Heart right ventricle (tissue), 16 donors: ENCODE measurements around the gene IGF2BP2. TPM values are rescaled to one million over a fixed set of nuclear protein-coding genes. Genes with fewer than 3 reads are reported as not detected.

Experiments
- ATAC-seq, 8 donors: fragments of 200-7000 bp; cut with Tn5 transposase; one replicate each; pipeline ENCODE4 v1.9.1; 2020; ENCODE audit warnings: mild to moderate bottlenecking in 8 of 8, moderate library complexity in 8 of 8, moderate number of reproducible peaks in 1 of 8
- DNase-seq, 2 donors: peaks; one replicate each; pipeline ENCODE4 v3.0.0-alpha.2; 2020
- H3K27ac ChIP-seq, 10 donors: fragments of 200-600 bp; sonication (generic) in 2 of 10; one replicate each; pipeline versions ENCODE4 v1.5.0 to v1.8.0; 2020 to 2022; ENCODE audit warnings: mild to moderate bottlenecking in 3 of 10
- H3K27me3 ChIP-seq, 7 donors: fragments of 200-600 bp; one replicate each; pipeline ENCODE4 v1.8.0; 2021 to 2022; ENCODE audit warnings: mild to moderate bottlenecking in 2 of 7
- H3K36me3 ChIP-seq, 9 donors: fragments of 200-600 bp; sonication (generic) in 1 of 9; one replicate each; pipeline versions ENCODE4 v1.5.0 to v1.8.0; 2020 to 2022; ENCODE audit warnings: mild to moderate bottlenecking in 2 of 9
- H3K4me1 ChIP-seq, 9 donors: fragments of 200-600 bp; sonication (generic) in 1 of 9; one replicate each; pipeline versions ENCODE4 v1.5.0 to v1.8.0; 2020 to 2022; ENCODE audit warnings: mild to moderate bottlenecking in 4 of 9
- H3K4me3 ChIP-seq, 10 donors: fragments of 200-600 bp; sonication (generic) in 2 of 10; one replicate each; pipeline versions ENCODE4 v1.5.0 to v1.8.0; 2020 to 2022; ENCODE audit warnings: mild to moderate bottlenecking in 7 of 10, moderate library complexity in 2 of 10
- H3K9me3 ChIP-seq, 11 donors: fragments of 200-600 bp in 10 of 11; sonication (generic) in 2 of 11; one replicate each; pipeline versions ENCODE4 v1.5.0 to v1.8.0; 2013 to 2022; ENCODE audit warnings: mild to moderate bottlenecking in 2 of 11, control low read depth in 1 of 11, moderate library complexity in 1 of 11
- CTCF ChIP-seq, 9 donors: fragments of 200-600 bp; sonication (generic) in 2 of 9; IDR thresholded peaks; one replicate each; pipeline versions ENCODE4 v1.5.0 to v1.8.0; 2021 to 2022; ENCODE audit warnings: antibody characterized with exemption in 9 of 9, mild to moderate bottlenecking in 5 of 9, moderate library complexity in 1 of 9
- WGBS, 2 donors: extraction: QIAGEN DNeasy Blood & Tissue Kit; methylation state at CpG; one replicate each; pipeline ENCODE4 v1.1.7; 2013; ENCODE audit warnings: inconsistent platforms in 1 of 2; 5-methylcytosine and 5-hydroxymethylcytosine counted together
- intact Hi-C, 10 donors: fragments of 100-400 bp; cut with DNase I; formaldehyde crosslinking; loops; one replicate each; pipeline versions ENCODE4 v1.11.1 to v1.14.2; 2022
- polyA plus RNA-seq, 2 donors: library from polyadenylated mRNA; stranded (reverse); fragments of 200-250 nt; gene quantifications; one replicate each; pipeline ENCODE4 v1.2.3, GENCODE V29; 2013
- total RNA-seq, 10 donors: library from RNA; stranded (reverse); fragmentation: NEBNext Ultra II Directional in 3 of 10; extraction: Animal tissue kit (Norgen Biotek cat#: 25700) in 3 of 10; gene quantifications; one replicate each; pipeline versions ENCODE4 v1.2.1 to v1.2.4, GENCODE V29; 2021 to 2023
- donor health status: Arrhythmogenic right ventricular cardiomyopathy.
- donor health status: ischemic (EF 13 %, LVEDD 7.1; RV severe dilation, severe dysfunction).
- donor health status: healthy with polysubstance abuse.
- donor health status: DM: no; HTN: yes; CAD: no.
- donor health status: DM: no; HTN: no; CAD: no.
- donor health status: ischemic (EF 25% LVEDD 6.9; RV normal size, moderate dysfunction).
- donor health status: ischemic (EF 25% LVEDD 5.7; RV mildly dilated, moderate dysfunction).
- donor health status: healthy.
- donor health status: DM: yes; HTN: yes; CAD: no.
- donor health status: Ischemic cardiomyopathy.
- donor health status: ischemic (EF 35%, LVEDD 5.7; RV mildly dilated, moderate dysfunction).
- donor health status: nonischemic (EF 11% LVEDD 7.7; RV severe dilation, severe dysfunction).
- donor health status: DM: yes; HTN: yes; CAD: no.
- donor health status: PGD.
- donor health status: ischemic (EF 29% LVEDD 5.4; RV normal size, mild dysfunction).
- donor health status: nonischemic (EF 23%, LVEDD 6.1; RV moderate dilation, normal function).

The IGF2BP2 gene
- total and polyA plus RNA-seq, 12 donors, result 9.4 to 17.8 (median 15.4) TPM

- TF ChIP-seq CTCF (IDR thresholded peaks at IDR 0.05), result no peak
- H3K27ac ChIP-seq, result no peak overlapping the region
- no peaks in the 10 kb centered on the region for H3K36me3 ChIP-seq
- DNase-seq (no peak), ATAC-seq (no peak)
- no peaks in the 10 kb centered on the region for H3K27me3 ChIP-seq
- WGBS, 2 donors, result 92 to 96% methylated on average over 10 of the region's 10 CpGs
- intact Hi-C loops, result no loop called here
- H3K4me3 ChIP-seq, result no peak overlapping the region
- H3K9me3 ChIP-seq, result peaks cover 0 to 6% (median 0%) of the 10 kb centered on the region in 11 donors
- peaks cover 0 to 18% (median 0%) of the 10 kb centered on the region in 9 donors for H3K4me1 ChIP-seq
Observed at GRCh38 chr3:185728630-185729336, 96.1 kb downstream of the IGF2BP2 start.

GRCh38 chr3:185727873-185728272 is 97.0 kb downstream of the IGF2BP2 start:
- intact Hi-C loops, result no loop called here
- Histone ChIP-seq H3K27ac (no peak overlapping the region), H3K4me1 (peaks cover 0 to 13% (median 0%) of the 10 kb centered on the region in 9 donors), H3K4me3 (no peak overlapping the region), H3K27me3 (no peaks in the 10 kb centered on the region), H3K36me3 (no peaks in the 10 kb centered on the region), H3K9me3 (peaks cover 0 to 6% (median 0%) of the 10 kb centered on the region in 11 donors)
- no peak for ATAC-seq
- no peak for DNase-seq
- no peak for TF ChIP-seq CTCF (IDR thresholded peaks at IDR 0.05)
- WGBS, 2 donors, result 89 to 90% methylated on average over 9 of the region's 9 CpGs

- H3K9me3 ChIP-seq, result peaks cover 0 to 6% (median 0%) of the 10 kb centered on the region in 11 donors
- H3K27ac ChIP-seq, result no peak overlapping the region
- no peaks in the 10 kb centered on the region for H3K27me3 ChIP-seq
- no peak for TF ChIP-seq CTCF (IDR thresholded peaks at IDR 0.05)
- ATAC-seq, result no peak
- 83 to 86% methylated on average over 6 of the region's 6 CpGs for WGBS, 2 donors
- no peak for DNase-seq
- H3K4me3 ChIP-seq, result no peak overlapping the region
- peaks cover 0 to 13% (median 0%) of the 10 kb centered on the region in 9 donors for H3K4me1 ChIP-seq
- intact Hi-C loops, result no loop called here
- H3K36me3 ChIP-seq, result no peaks in the 10 kb centered on the region
Observed at GRCh38 chr3:185726254-185726967, 98.4 kb downstream of the IGF2BP2 start.

- H3K27me3 ChIP-seq, result no peaks in the 10 kb centered on the region
- H3K4me3 ChIP-seq, result no peak overlapping the region
- TF ChIP-seq CTCF (IDR thresholded peaks at IDR 0.05), result no peak
- no peak overlapping the region for H3K27ac ChIP-seq
- H3K9me3 ChIP-seq, result peaks cover 0 to 6% (median 0%) of the 10 kb centered on the region in 11 donors
- peaks cover 0 to 11% (median 0%) of the 10 kb centered on the region in 9 donors for H3K4me1 ChIP-seq
- H3K36me3 ChIP-seq, result no peaks in the 10 kb centered on the region
- no peak for ATAC-seq
- intact Hi-C loops, result no loop called here
- no peak for DNase-seq
- 77 to 78% methylated on average over 3 of the region's 3 CpGs for WGBS, 2 donors
Observed at GRCh38 chr3:185724761-185725160, 100.1 kb downstream of the IGF2BP2 start.
